ENCODE data around the gene STX8. TPM values are rescaled to one million over a fixed set of nuclear protein-coding genes. Genes with fewer than 3 reads are reported as not detected.

The STX8 gene
- total RNA-seq, 1 experiment from 2014 or later: 38.8 TPM

DNA sequence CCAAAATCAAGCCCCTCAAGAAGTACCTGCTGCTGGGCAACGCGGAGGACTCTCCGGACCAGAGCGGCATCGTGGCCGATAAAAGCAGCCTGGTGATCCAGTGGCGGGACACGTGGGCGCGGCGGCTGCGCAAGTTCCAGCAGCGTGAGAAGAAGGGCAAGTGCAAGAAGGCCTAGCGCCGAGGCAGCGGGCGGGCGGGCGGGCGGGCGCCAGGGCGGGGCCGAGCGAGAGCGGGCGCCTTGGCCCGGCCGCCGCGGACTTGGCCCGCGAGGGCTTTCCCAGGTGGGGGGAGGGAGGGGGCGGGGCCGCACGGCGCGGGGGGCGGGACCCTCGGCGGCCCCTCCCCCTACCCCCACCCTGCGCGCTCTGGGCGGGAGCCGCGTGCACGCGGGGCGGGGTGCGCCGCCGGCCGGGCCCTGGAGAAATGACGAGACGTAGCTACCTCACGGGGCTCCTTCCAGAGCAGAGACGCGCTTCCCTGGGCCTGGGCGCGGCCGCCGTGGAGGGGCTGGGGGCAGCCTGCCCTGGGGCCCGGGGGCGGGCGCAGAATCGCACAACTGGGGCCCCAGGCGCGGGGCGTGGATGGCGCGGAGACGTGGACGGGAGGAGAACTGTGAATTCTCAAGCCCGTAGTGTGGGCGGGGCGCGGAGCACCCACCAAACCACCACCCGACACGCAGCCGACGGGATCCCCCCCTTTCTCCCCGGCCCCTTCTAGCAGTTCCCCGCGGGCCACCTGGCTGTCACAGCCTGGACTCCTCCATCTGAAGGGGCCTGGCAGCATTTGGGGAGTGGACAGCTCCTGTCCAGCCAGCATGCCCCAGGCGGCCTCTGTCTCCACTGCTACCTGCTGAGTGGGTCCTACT lies 335.6 kb downstream of the STX8 start:
- POLR2A ChIA-PET: no interaction called here
- CTCF ChIA-PET: no interaction called here
- no peaks in the 10 kb centered on the region for H3K9me3 ChIP-seq (ENCODE audit: control insufficient read depth in 1 of 2, insufficient read depth in 1 of 2, low read depth in 1 of 2, low read length in 2 of 2)
- H3K9ac ChIP-seq (ENCODE audit: low read length): peak overlapping the region; percentile 57
- no peaks in the 10 kb centered on the region for H3K36me3 ChIP-seq (ENCODE audit: control insufficient read depth in 1 of 2, insufficient read depth in 2 of 2, low read length in 2 of 2)
- RAD21 ChIA-PET (ENCODE audit: low non-redundant PET in 1 of 2, low total read pairs in 2 of 2, uncharacterized antibody in 2 of 2, unreplicated experiment in 2 of 2): no interaction called here
- H3K4me1 ChIP-seq (ENCODE audit: control insufficient read depth in 1 of 2, insufficient read depth in 2 of 2, low read length in 2 of 2): peaks cover 13 to 16% of the 10 kb centered on the region in 2 experiments
- H3K27me3 ChIP-seq (ENCODE audit: insufficient read depth, low read length): no peaks in the 10 kb centered on the region
- DNase-seq (ENCODE audit: low read depth, low spot score) (peak; percentile 6), ATAC-seq (peak; percentile 88)
- H2AFZ ChIP-seq (ENCODE audit: low read depth, low read length, poor library complexity, severe bottlenecking): no peak overlapping the region
- H3K4me2 ChIP-seq (ENCODE audit: low read length): peak overlapping the region; percentile 84
- no peaks in the 10 kb centered on the region for H4K20me1 ChIP-seq (ENCODE audit: insufficient read depth)
- BruUV-seq (replicated peaks): no TSS peak
- intact Hi-C loops (cut with micrococcal nuclease): no loop called here
- H3K9me2 ChIP-seq (ENCODE audit: insufficient read depth): no peaks in the 10 kb centered on the region
- H3K4me3 ChIP-seq (replicated peaks in 1 of 2; ENCODE audit: low read depth in 1 of 2, low read length in 2 of 2): peak overlapping the region; percentile 28 to 45
- TF ChIP-seq TCF7L2 (IDR thresholded peaks at IDR 0.05; ENCODE audit: borderline replicate concordance, extremely low read depth, insufficient read depth, insufficient read length) (no peak), SP1 (IDR thresholded peaks at IDR 0.05; ENCODE audit: low read depth) (no peak), EZH2 (IDR thresholded peaks at IDR 0.05) (no peak), POLR2A (IDR thresholded peaks at IDR 0.05; ENCODE audit: borderline replicate concordance, extremely low read depth, insufficient read depth, insufficient read length) (no peak), SIN3A (IDR thresholded peaks at IDR 0.05; ENCODE audit: low read depth) (no peak), SRF (IDR thresholded peaks at IDR 0.05; ENCODE audit: low read depth) (no peak), CEBPB (IDR thresholded peaks at IDR 0.05; ENCODE audit: low read depth) (no peak), ELF1 (IDR thresholded peaks at IDR 0.05; ENCODE audit: borderline replicate concordance, low read depth) (no peak), EGR1 (IDR thresholded peaks at IDR 0.05; ENCODE audit: low read depth) (no peak), ZFX (IDR thresholded peaks at IDR 0.05) (0 out of 2 replicates have a peak, but pooled peaks have one; percentile 8), CBX3 (IDR thresholded peaks at IDR 0.05; ENCODE audit: low read depth) (no peak)
- TF ChIP-seq, protein P1, sequence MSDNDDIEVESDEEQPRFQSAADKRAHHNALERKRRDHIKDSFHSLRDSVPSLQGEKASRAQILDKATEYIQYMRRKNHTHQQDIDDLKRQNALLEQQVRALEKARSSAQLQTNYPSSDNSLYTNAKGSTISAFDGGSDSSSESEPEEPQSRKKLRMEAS (IDR thresholded peaks at IDR 0.05): peak; percentile 41; the same call in 1 of the 2 replicates
- TF ChIP-seq, protein P2, sequence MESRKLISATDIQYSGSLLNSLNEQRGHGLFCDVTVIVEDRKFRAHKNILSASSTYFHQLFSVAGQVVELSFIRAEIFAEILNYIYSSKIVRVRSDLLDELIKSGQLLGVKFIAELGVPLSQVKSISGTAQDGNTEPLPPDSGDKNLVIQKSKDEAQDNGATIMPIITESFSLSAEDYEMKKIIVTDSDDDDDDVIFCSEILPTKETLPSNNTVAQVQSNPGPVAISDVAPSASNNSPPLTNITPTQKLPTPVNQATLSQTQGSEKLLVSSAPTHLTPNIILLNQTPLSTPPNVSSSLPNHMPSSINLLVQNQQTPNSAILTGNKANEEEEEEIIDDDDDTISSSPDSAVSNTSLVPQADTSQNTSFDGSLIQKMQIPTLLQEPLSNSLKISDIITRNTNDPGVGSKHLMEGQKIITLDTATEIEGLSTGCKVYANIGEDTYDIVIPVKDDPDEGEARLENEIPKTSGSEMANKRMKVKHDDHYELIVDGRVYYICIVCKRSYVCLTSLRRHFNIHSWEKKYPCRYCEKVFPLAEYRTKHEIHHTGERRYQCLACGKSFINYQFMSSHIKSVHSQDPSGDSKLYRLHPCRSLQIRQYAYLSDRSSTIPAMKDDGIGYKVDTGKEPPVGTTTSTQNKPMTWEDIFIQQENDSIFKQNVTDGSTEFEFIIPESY (IDR thresholded peaks at IDR 0.05; ENCODE audit: extremely low read depth, insufficient replicate concordance, low read length): no peak
- H3K79me2 ChIP-seq (ENCODE audit: insufficient read depth, low read length): no peaks in the 10 kb centered on the region
- H3K27ac ChIP-seq (ENCODE audit: low read depth, low read length): peak overlapping the region; percentile 45; the same call in 1 of the 2 replicates
